Colonic mucosa (tissue), 4 donors: ENCODE measurements around the gene MDFI. TPM values are rescaled to one million over a fixed set of nuclear protein-coding genes. Genes with fewer than 3 reads are reported as not detected.
"Not testable (repeated sequence)": the region's sequence is repeated elsewhere in the genome, so short reads cannot be mapped to it uniquely, and the experiment has no call there.

ENCODE experiments used
- DNase-seq: peaks from one replicate; pipeline ENCODE4 v3.0.0-alpha.2; 2020
- H3K27ac ChIP-seq: fragments of 200-600 bp; one replicate; pipeline ENCODE4 v1.8.0; 2021
- H3K27me3 ChIP-seq: fragments of 200-600 bp; one replicate; pipeline ENCODE4 v1.8.0; 2021
- H3K36me3 ChIP-seq: fragments of 200-600 bp; one replicate; pipeline ENCODE4 v1.8.0; 2021
- H3K4me1 ChIP-seq: fragments of 200-600 bp; one replicate; pipeline ENCODE4 v1.8.0; 2021; ENCODE audit warnings: mild to moderate bottlenecking
- H3K4me3 ChIP-seq: fragments of 200-600 bp; one replicate; pipeline ENCODE4 v1.8.0; 2021
- H3K9ac ChIP-seq, 2 donors: one replicate each; pipeline ENCODE4 v1.7.0; 2013; ENCODE audit warnings: control low read depth in 2 of 2, low read depth in 2 of 2, low read length in 2 of 2
- H3K9me3 ChIP-seq: fragments of 200-600 bp; one replicate; pipeline ENCODE4 v1.8.0; 2021
- CTCF ChIP-seq: fragments of 200-600 bp; IDR thresholded peaks from one replicate; pipeline ENCODE4 v1.8.0; 2022; ENCODE audit warnings: antibody characterized with exemption, mild to moderate bottlenecking
- intact Hi-C: fragments of 100-400 bp; cut with DNase I; formaldehyde crosslinking; loops from one replicate; pipeline ENCODE4 v1.14.1; 2022
- total RNA-seq, 2 donors: library from RNA; stranded (reverse); fragmentation: NEBNext Ultra II Directional in 1 of 2; extraction: Animal tissue kit (Norgen Biotek cat#: 25700) in 1 of 2; gene quantifications; one replicate each; pipeline ENCODE4 v1.2.1, GENCODE V29; 2021
- donor health status: healthy.
- donor health status: DM: no; HTN: no; CAD: no.
- donor health status: DM: no; HTN: no; CAD: no.

Gene MDFI
- total RNA-seq, 2 donors from 2014 or later: 1.1 to 1.9 TPM

- no peak for DNase-seq
- Histone ChIP-seq H3K27ac (no peak overlapping the region), H3K9me3 (no peaks in the 10 kb centered on the region), H3K4me3 (no peak overlapping the region), H3K27me3 (no peaks in the 10 kb centered on the region), H3K9ac (no peak overlapping the region), H3K36me3 (no peaks in the 10 kb centered on the region), H3K4me1 (no peaks in the 10 kb centered on the region)
- intact Hi-C loops: loop anchor here (10.0 kb wide), 1 partner anchor 166 kb away; the partner anchor contains the start of gene FRS3
- TF ChIP-seq CTCF: no peak
Observed at GRCh38 chr6:41608443-41609151, 29.7 kb upstream of the MDFI start.

GRCh38 chr6:41614715-41615114 lies 23.6 kb upstream of the MDFI start:
- Histone ChIP-seq H3K9me3 (no peaks in the 10 kb centered on the region), H3K9ac (no peak overlapping the region), H3K27me3 (no peaks in the 10 kb centered on the region), H3K4me3 (no peak overlapping the region), H3K4me1 (no peaks in the 10 kb centered on the region), H3K36me3 (no peaks in the 10 kb centered on the region), H3K27ac (no peak overlapping the region)
- no peak for DNase-seq
- TF ChIP-seq CTCF: no peak
- intact Hi-C loops: no loop called here

- Histone ChIP-seq H3K27me3 (no peaks in the 10 kb centered on the region), H3K9me3 (no peaks in the 10 kb centered on the region), H3K27ac (no peak overlapping the region), H3K9ac (no peak overlapping the region), H3K4me1 (no peaks in the 10 kb centered on the region), H3K36me3 (no peaks in the 10 kb centered on the region), H3K4me3 (no peak overlapping the region)
- intact Hi-C loops: no loop called here
- TF ChIP-seq CTCF: no peak
- DNase-seq: no peak
Observed at GRCh38 chr6:41615311-41615710, 23.0 kb upstream of the MDFI start.

GRCh38 chr6:41618598-41618997 lies 19.7 kb upstream of the MDFI start:
- Histone ChIP-seq H3K4me3 (no peak overlapping the region), H3K9ac (no peak overlapping the region), H3K36me3 (no peaks in the 10 kb centered on the region), H3K27me3 (no peaks in the 10 kb centered on the region), H3K27ac (no peak overlapping the region), H3K9me3 (no peaks in the 10 kb centered on the region), H3K4me1 (no peaks in the 10 kb centered on the region)
- intact Hi-C loops: no loop called here
- TF ChIP-seq CTCF: no peak
- no peak for DNase-seq

GRCh38 chr6:41619193-41619592 lies 19.1 kb upstream of the MDFI start:
- H3K27me3 ChIP-seq, H3K4me3 ChIP-seq, H3K9me3 ChIP-seq, H3K9ac ChIP-seq, intact Hi-C loops, H3K4me1 ChIP-seq, H3K36me3 ChIP-seq, H3K27ac ChIP-seq, DNase-seq: not testable (repeated sequence)

GRCh38 chr6:41621367-41621766 lies 16.9 kb upstream of the MDFI start:
- Histone ChIP-seq H3K36me3 (no peaks in the 10 kb centered on the region), H3K27ac (no peak overlapping the region), H3K4me3 (no peak overlapping the region), H3K9me3 (no peaks in the 10 kb centered on the region), H3K4me1 (no peaks in the 10 kb centered on the region), H3K9ac (no peak overlapping the region), H3K27me3 (no peaks in the 10 kb centered on the region)
- TF ChIP-seq CTCF: no peak
- intact Hi-C loops: no loop called here
- no peak for DNase-seq
